NCI-H146 (cell line): ENCODE results near the gene CEP295NL.
"Not testable (repeated sequence)": the region's sequence is repeated elsewhere in the genome, so short reads cannot be mapped to it uniquely, and the experiment has no call there.

ENCODE experiments used
- DNase-seq: peaks from one replicate; lab custom pipeline; 2025; lab: John Stamatoyannopoulos, UW

The CEP295NL gene

GRCh38 chr17:78929908-78930775 lies 27.1 kb upstream of the CEP295NL start:
- peak; percentile 10 for DNase-seq

- peak; percentile 41 for DNase-seq
Observed at GRCh38 chr17:78925662-78926555, 22.9 kb upstream of the CEP295NL start.

GRCh38 chr17:78925234-78925633 lies 22.2 kb upstream of the CEP295NL start, which contains the start of gene TIMP2:
Gene TIMP2, minus strand, starts transcription at chr17:78925387. Its CDS starts 299 bp downstream, at chr17:78925088.
- DNase-seq = peak; percentile 85

GRCh38 chr17:78924481-78925151 lies 21.6 kb upstream of the CEP295NL start:
- peak; percentile 29 for DNase-seq

- DNase-seq = peak; percentile 80
Observed at GRCh38 chr17:78923660-78924453, 20.9 kb upstream of the CEP295NL start.

- no peak for DNase-seq
Observed at GRCh38 chr17:78922816-78923498, 20.0 kb upstream of the CEP295NL start.

GRCh38 chr17:78921437-78921971 lies 18.5 kb upstream of the CEP295NL start:
- no peak for DNase-seq

- no peak for DNase-seq
Observed at GRCh38 chr17:78920528-78920927, 17.5 kb upstream of the CEP295NL start.

- DNase-seq = no peak
Observed at GRCh38 chr17:78919861-78920450, 17.0 kb upstream of the CEP295NL start.

GRCh38 chr17:78918979-78919378 lies 16.0 kb upstream of the CEP295NL start:
- no peak for DNase-seq

- no peak for DNase-seq
Observed at GRCh38 chr17:78917451-78918275, 14.7 kb upstream of the CEP295NL start.

GRCh38 chr17:78915872-78916632 lies 13.1 kb upstream of the CEP295NL start:
- no peak for DNase-seq

GRCh38 chr17:78913115-78913514 lies 10.1 kb upstream of the CEP295NL start:
- DNase-seq = no peak

- no peak for DNase-seq
Observed at GRCh38 chr17:78912082-78912481, 9.1 kb upstream of the CEP295NL start.

GRCh38 chr17:78911543-78911942 lies 8.5 kb upstream of the CEP295NL start:
- DNase-seq = not testable (repeated sequence)

- DNase-seq = no peak
Observed at GRCh38 chr17:78910497-78911284, 7.7 kb upstream of the CEP295NL start.

- DNase-seq = peak; percentile 29
Observed at GRCh38 chr17:78908426-78908825, 5.4 kb upstream of the CEP295NL start.

GRCh38 chr17:78905541-78905940 lies 2.5 kb upstream of the CEP295NL start:
- DNase-seq = no peak
